A549 (cell line): Measurements from ENCODE around the gene THEMIS. TPM values are rescaled to one million over a fixed set of nuclear protein-coding genes. Genes with fewer than 3 reads are reported as not detected.

Source experiments
- ATAC-seq, 2 experiments: fragments of 200-7000 bp in 1 of 2; fragments of >200 bp in 1 of 2; cut with Nextera tagmentation in 1 of 2; cut with Tn5 transposase in 1 of 2; 3 replicates each; pipeline versions ENCODE4 v1.8.0 to v1.9.1; 2018 to 2020; ENCODE audit warnings: mild to moderate bottlenecking in 1 of 2, moderate library complexity in 1 of 2
- CTCF ChIA-PET: fragments of 300-600 bp; sonication (Branson Sonifier 250); formaldehyde crosslinking; extraction: SDS; loops from one replicate; lab custom pipeline; 2021; ENCODE audit warnings: antibody characterized with exemption, inconsistent platforms; lab: Yijun Ruan, JAX
- POLR2A ChIA-PET: fragments of 350-600 bp; formaldehyde crosslinking; extraction: SDS; loops from one replicate; lab custom pipeline; 2021; ENCODE audit warnings: antibody characterized with exemption, inconsistent platforms; lab: Yijun Ruan, JAX
- DNase-seq, 2 experiments: peaks; one replicate each; pipeline versions ENCODE4 v3.0.0 to v3.0.0-alpha.2; 2011 to 2016; ENCODE audit warnings: low read depth in 1 of 2, low spot score in 1 of 2
- FAIRE-seq: peaks from 2 replicates; lab custom pipeline; 2011; peaks lifted over from hg19 to GRCh38; lab: Jason Lieb, UNC
- H3K27ac ChIP-seq, 2 experiments: fragments of >200 bp; sonication (Bioruptor Twin); formaldehyde crosslinking; 3 replicates each; pipeline ENCODE4 v1.5.1; 2016 to 2017
- H3K4me1 ChIP-seq: fragments of >200 bp; sonication (Bioruptor Twin); formaldehyde crosslinking; 3 replicates; pipeline ENCODE4 v1.6.1; 2016
- H3K4me2 ChIP-seq: fragments of >200 bp; sonication (Bioruptor Twin); formaldehyde crosslinking; 3 replicates; pipeline ENCODE4 v1.6.1; 2016
- H3K4me3 ChIP-seq: fragments of >200 bp; sonication (Bioruptor Twin); formaldehyde crosslinking; 3 replicates; pipeline ENCODE4 v1.5.1; 2016
- H3K9me3 ChIP-seq: fragments of >200 bp; sonication (Bioruptor Twin); formaldehyde crosslinking; 3 replicates; pipeline ENCODE4 v1.6.1; 2016
- CEBPB ChIP-seq, 2 experiments: fragments of >200 bp in 1 of 2; sonication (Bioruptor Twin) in 1 of 2; formaldehyde crosslinking in 1 of 2; IDR thresholded peaks; 2 replicates each; pipeline ENCODE4 v1.6.1; 2012 to 2016
- CTCF ChIP-seq: fragments of >200 bp; sonication (Bioruptor Twin); formaldehyde crosslinking; IDR thresholded peaks from 3 replicates; pipeline ENCODE4 v1.5.1; 2016
- EHMT2 ChIP-seq: fragments of 200-600 bp; sonication (generic); IDR thresholded peaks from 2 replicates; pipeline ENCODE4 v1.6.1; 2016; ENCODE audit warnings: antibody characterized with exemption, low read depth, mild to moderate bottlenecking, moderate library complexity
- FOSL2 ChIP-seq, 2 experiments: fragments of 450-650 bp in 1 of 2; fragments of >200 bp in 1 of 2; sonication (Bioruptor Twin) in 1 of 2; formaldehyde crosslinking; IDR thresholded peaks; 2 replicates each; pipeline versions ENCODE4 v1.5.0 to v1.6.1; 2016 to 2020; ENCODE audit warnings: mild to moderate bottlenecking in 1 of 2, moderate library complexity in 1 of 2
- FOXS1 ChIP-seq: fragments of 250-450 bp; sonication (Bioruptor Pico); IDR thresholded peaks from 2 replicates; pipeline ENCODE4 v1.5.0; 2020; ENCODE audit warnings: mild to moderate bottlenecking, moderate library complexity
- HEYL ChIP-seq: fragments of 250-450 bp; sonication (Bioruptor Pico); IDR thresholded peaks from 2 replicates; pipeline ENCODE4 v1.8.0; 2021; ENCODE audit warnings: mild to moderate bottlenecking, moderate library complexity
- HOXA7 ChIP-seq: fragments of 250-450 bp; sonication (Bioruptor Pico); IDR thresholded peaks from 2 replicates; pipeline ENCODE4 v1.5.0; 2020; ENCODE audit warnings: mild to moderate bottlenecking, moderate library complexity
- HOXB5 ChIP-seq: fragments of 250-450 bp; sonication (Bioruptor Pico); IDR thresholded peaks from 2 replicates; pipeline ENCODE4 v1.5.0; 2020; ENCODE audit warnings: mild to moderate bottlenecking, moderate library complexity
- KDM5A ChIP-seq: fragments of 200-600 bp; sonication (generic); IDR thresholded peaks from 2 replicates; pipeline ENCODE4 v1.6.1; 2016; ENCODE audit warnings: antibody characterized with exemption, mild to moderate bottlenecking
- MAFK ChIP-seq: fragments of 450-650 bp; IDR thresholded peaks from 2 replicates; pipeline ENCODE4 v1.6.1; 2014; ENCODE audit not compliant: partially characterized antibody
- MAX ChIP-seq: IDR thresholded peaks from 2 replicates; pipeline ENCODE4 v1.6.1; 2012
- MYC ChIP-seq: IDR thresholded peaks from 2 replicates; pipeline ENCODE4 v1.6.1; 2012; ENCODE audit warnings: mild to moderate bottlenecking, inconsistent platforms, low read length, improper control_type of control experiment, borderline replicate concordance
- NFE2L2 ChIP-seq: fragments of 150-350 bp; conservative IDR thresholded peaks from 2 replicates; pipeline ENCODE4 v1.6.1; 2014; ENCODE audit warnings: low read length
- POLR2A ChIP-seq: IDR thresholded peaks from 2 replicates; pipeline ENCODE4 v1.6.1; 2012; ENCODE audit warnings: mild to moderate bottlenecking, low read length
- POLR2AphosphoS2 ChIP-seq: conservative IDR thresholded peaks from 2 replicates; pipeline ENCODE4 v1.6.1; 2012; ENCODE audit warnings: low read length, improper control_type of control experiment, inconsistent platforms
- RAD21 ChIP-seq, 2 experiments: fragments of >200 bp in 1 of 2; sonication (Bioruptor Twin) in 1 of 2; formaldehyde crosslinking in 1 of 2; IDR thresholded peaks in 1 of 2; conservative IDR thresholded peaks in 1 of 2; 2 replicates in 1 of 2; 3 replicates in 1 of 2; pipeline ENCODE4 v1.6.1; 2012 to 2018; ENCODE audit warnings: inconsistent platforms in 1 of 2
- RCOR1 ChIP-seq: fragments of 150-350 bp; IDR thresholded peaks from 2 replicates; pipeline ENCODE4 v1.6.1; 2014; ENCODE audit warnings: antibody characterized with exemption, low read length, low read depth
- REST ChIP-seq: fragments of 200-600 bp; sonication (generic); IDR thresholded peaks from 2 replicates; pipeline ENCODE4 v1.6.1; 2016; ENCODE audit warnings: antibody characterized with exemption, mild to moderate bottlenecking, moderate library complexity
- RNF2 ChIP-seq: fragments of 200-600 bp; sonication (generic); IDR thresholded peaks from 2 replicates; pipeline ENCODE4 v1.6.1; 2016; ENCODE audit warnings: low read depth, mild to moderate bottlenecking, antibody characterized with exemption, moderate library complexity, borderline replicate concordance
- SMC3 ChIP-seq: fragments of >200 bp; sonication (Bioruptor Twin); formaldehyde crosslinking; IDR thresholded peaks from 3 replicates; pipeline ENCODE4 v1.6.1; 2018; ENCODE audit warnings: inconsistent platforms
- TFCP2L1 ChIP-seq: fragments of 250-450 bp; sonication (Bioruptor Pico); IDR thresholded peaks from 2 replicates; pipeline ENCODE4 v1.5.0; 2021; ENCODE audit warnings: mild to moderate bottlenecking
- WGBS: methylation state at CpG from one replicate; pipeline ENCODE4 v1.1.6; 2017; ENCODE audit errors: missing lambda C conversion rate; 5-methylcytosine and 5-hydroxymethylcytosine counted together
- polyA plus RNA-seq, 4 experiments: library from polyadenylated mRNA; depleted of rRNA in 3 of 4; stranded (reverse); fragments of >200 nt; fragmentation: RNase III in 1 of 4; extraction: RNeasy Plus Mini Kit Qiagen cat#74134 plus additional on column Dnase treatment in 1 of 4; gene quantifications; 2 replicates in 3 of 4; 3 replicates in 1 of 4; pipeline ENCODE4 v1.2.3, GENCODE V29; 2011 to 2017

The THEMIS gene
- polyA plus RNA-seq, 2 of the 4 experiments (the other 2 are of a cell fraction): not detected

GRCh38 chr6:127857051-127857637, 43.7 kb downstream of the THEMIS start:
- ChIA-PET POLR2A (no interaction called here), CTCF (no interaction called here)
- H3K27ac ChIP-seq: no peak overlapping the region
- FAIRE-seq: no peak
- no peaks in the 10 kb centered on the region for H3K9me3 ChIP-seq
- no peak overlapping the region for H3K4me3 ChIP-seq
- no peak for DNase-seq
- ATAC-seq: no peak
- WGBS: 26% methylated on average over 1 of the region's 1 CpG
- H3K4me2 ChIP-seq: no peak overlapping the region
- no peak for TF ChIP-seq MYC
- TF ChIP-seq MAFK: no peak
- TF ChIP-seq HEYL: no peak
- TF ChIP-seq CTCF: no peak
- TF ChIP-seq POLR2A: no peak
- no peak for TF ChIP-seq KDM5A
- TF ChIP-seq HOXB5: no peak
- no peak for TF ChIP-seq NFE2L2
- TF ChIP-seq RNF2: no peak
- TF ChIP-seq POLR2AphosphoS2: no peak
- TF ChIP-seq TFCP2L1: no peak
- no peak for TF ChIP-seq HOXA7 (CRISPR knock-in tag)
- TF ChIP-seq CEBPB (IDR thresholded peaks at IDR 0.05): no peak
- TF ChIP-seq FOXS1 (CRISPR knock-in tag): no peak
- no peak for TF ChIP-seq MAX
- no peak for TF ChIP-seq FOSL2 (IDR thresholded peaks at IDR 0.05)
- no peak for TF ChIP-seq FOSL2 (CRISPR knock-in tag; IDR thresholded peaks at IDR 0.05)
- H3K4me1 ChIP-seq: no peaks in the 10 kb centered on the region

DNA sequence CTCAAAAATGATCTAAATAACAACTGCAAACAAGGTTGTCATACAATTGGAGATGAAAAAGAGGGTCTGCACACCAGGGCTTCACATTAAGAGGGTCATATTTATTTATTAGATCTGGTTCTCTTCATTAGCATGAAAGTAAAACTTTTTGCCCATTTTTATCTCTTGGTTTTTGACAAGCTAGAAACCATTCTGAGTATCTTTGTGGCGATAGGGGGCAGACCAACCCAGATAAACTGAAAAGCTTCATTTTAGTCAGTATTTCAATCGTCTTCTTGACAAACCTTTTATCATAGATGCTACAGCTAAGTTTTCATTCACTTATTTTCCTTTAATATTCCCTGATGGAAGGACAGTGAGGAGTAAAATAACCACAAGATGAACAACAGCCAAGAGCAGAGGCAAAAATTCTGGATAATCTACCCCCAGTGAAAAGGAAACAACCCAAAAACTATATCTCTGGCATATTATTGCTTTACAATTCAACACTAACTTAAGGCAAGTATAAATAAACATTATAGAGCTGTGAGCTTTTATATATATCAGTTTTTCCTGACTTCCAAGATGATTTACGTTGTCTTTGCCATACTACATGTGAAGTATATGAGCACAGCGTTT, 45.2 kb downstream of the THEMIS start:
- Histone ChIP-seq H3K9me3 (no peaks in the 10 kb centered on the region), H3K27ac (no peak overlapping the region), H3K4me1 (no peaks in the 10 kb centered on the region), H3K4me3 (no peak overlapping the region), H3K4me2 (no peak overlapping the region)
- no peak for TF ChIP-seq RCOR1
- TF ChIP-seq RAD21 (conservative IDR thresholded peaks at IDR 0.05 in 1 of 2, IDR thresholded peaks at IDR 0.05 in 1 of 2): peak; percentile 71
- TF ChIP-seq EHMT2: no peak
- no peak for TF ChIP-seq REST
- peak; percentile 53 for TF ChIP-seq CTCF
- TF ChIP-seq SMC3: peak; percentile 60
- no peak for FAIRE-seq
- ATAC-seq: peak; percentile 51 to 62; a peak in 1 of 6 replicates
- CTCF ChIA-PET: interaction anchor here (0.6 to 3.2 kb wide), 20 partner anchors 9 to 1397 kb away, joined by 3 to 16 read pairs (median 3); partner anchors contain the start of gene PTPRK
- 27% methylated on average over 4 of the region's 4 CpGs for WGBS
- DNase-seq: peak in 1 of 2 experiments; percentile 20
- POLR2A ChIA-PET: interaction anchor here (1.1 kb wide), 1 partner anchor 661 kb away, joined by 7 read pairs; no protein-coding TSS in a partner anchor
